H9 (cell line): ENCODE results near the gene LIN54. TPM values are rescaled to one million over a fixed set of nuclear protein-coding genes. Genes with fewer than 3 reads are reported as not detected.

Source experiments
- DNase-seq: peaks from one replicate; pipeline ENCODE4 v3.0.0-alpha.2; 2017
- H2AFZ ChIP-seq: one replicate; pipeline ENCODE4 v1.6.1; 2013; ENCODE audit warnings: mild to moderate bottlenecking, low read length, control low read depth, moderate library complexity
- H2AK5ac ChIP-seq: 2 replicates; pipeline ENCODE4 v1.6.1; 2013; ENCODE audit warnings: low read length, control low read depth, mixed read lengths; ENCODE audit not compliant: insufficient read length
- H2BK120ac ChIP-seq: one replicate; pipeline ENCODE4 v1.6.1; 2013; ENCODE audit warnings: low read depth, mild to moderate bottlenecking, low read length, control low read depth, inconsistent platforms; ENCODE audit not compliant: poor library complexity, severe bottlenecking
- H2BK12ac ChIP-seq: 2 replicates; pipeline ENCODE4 v1.6.1; 2013; ENCODE audit warnings: low read length, control low read depth, mixed read lengths, low read depth; ENCODE audit not compliant: insufficient read length
- H2BK15ac ChIP-seq: 2 replicates; pipeline ENCODE4 v1.6.1; 2013; ENCODE audit warnings: low read depth, low read length, control low read depth
- H2BK20ac ChIP-seq: one replicate; pipeline ENCODE4 v1.6.1; 2013; ENCODE audit warnings: low read depth, mild to moderate bottlenecking, low read length, control low read depth, inconsistent platforms; ENCODE audit not compliant: poor library complexity, severe bottlenecking
- H2BK5ac ChIP-seq: 2 replicates; pipeline ENCODE4 v1.6.1; 2013; ENCODE audit warnings: low read length, control low read depth, mixed read lengths; ENCODE audit not compliant: insufficient read length
- H3K14ac ChIP-seq: 2 replicates; pipeline ENCODE4 v1.6.1; 2013; ENCODE audit warnings: low read length, control low read depth; ENCODE audit not compliant: insufficient read depth
- H3K18ac ChIP-seq: 2 replicates; pipeline ENCODE4 v1.6.1; 2013; ENCODE audit warnings: low read depth, mild to moderate bottlenecking, mixed read lengths, low read length, control low read depth; ENCODE audit not compliant: insufficient read length
- H3K23ac ChIP-seq: 2 replicates; pipeline ENCODE4 v1.6.1; 2013; ENCODE audit warnings: low read length, control low read depth, mixed read lengths, low read depth; ENCODE audit not compliant: insufficient read length
- H3K23me2 ChIP-seq: 2 replicates; pipeline ENCODE4 v1.6.1; 2013; ENCODE audit warnings: low read depth, mild to moderate bottlenecking, mixed read lengths, low read length, control low read depth; ENCODE audit not compliant: insufficient read length, poor library complexity, severe bottlenecking
- H3K27ac ChIP-seq: 2 replicates; pipeline ENCODE4 v1.5.1; 2013; ENCODE audit warnings: low read length, control low read depth, mixed read lengths, low read depth; ENCODE audit not compliant: insufficient read length
- H3K27me3 ChIP-seq: 2 replicates; pipeline ENCODE4 v1.6.1; 2013; ENCODE audit warnings: low read length, control low read depth, inconsistent platforms; ENCODE audit not compliant: insufficient read depth
- H3K4ac ChIP-seq: 2 replicates; pipeline ENCODE4 v1.6.1; 2013; ENCODE audit warnings: low read depth, mild to moderate bottlenecking, control low read depth, inconsistent platforms, low read length, moderate library complexity
- H3K4me1 ChIP-seq: 2 replicates; pipeline ENCODE4 v1.6.1; 2013; ENCODE audit warnings: low read length, control low read depth, inconsistent platforms; ENCODE audit not compliant: insufficient read depth
- H3K4me2 ChIP-seq: 2 replicates; pipeline ENCODE4 v1.6.1; 2013; ENCODE audit warnings: low read length, control low read depth, mixed read lengths; ENCODE audit not compliant: insufficient read length, insufficient read depth
- H3K56ac ChIP-seq: 2 replicates; pipeline ENCODE4 v1.6.1; 2013; ENCODE audit warnings: low read depth, mild to moderate bottlenecking, mixed read lengths, low read length, control low read depth; ENCODE audit not compliant: insufficient read length
- H3K79me1 ChIP-seq: 2 replicates; pipeline ENCODE4 v1.6.1; 2013; ENCODE audit warnings: low read depth, mild to moderate bottlenecking, moderate library complexity, low read length, control low read depth, inconsistent platforms; ENCODE audit not compliant: insufficient read depth, poor library complexity, severe bottlenecking
- H3K79me2 ChIP-seq: 2 replicates; pipeline ENCODE4 v1.6.1; 2013; ENCODE audit warnings: low read length, control low read depth, inconsistent platforms; ENCODE audit not compliant: insufficient read depth
- H3K9ac ChIP-seq: 2 replicates; pipeline ENCODE4 v1.6.1; 2013; ENCODE audit warnings: low read length, control low read depth, mixed read lengths; ENCODE audit not compliant: insufficient read length; ENCODE audit errors: extremely low read depth
- H3K9me3 ChIP-seq: one replicate; pipeline ENCODE4 v1.6.1; 2013; ENCODE audit warnings: low read depth, low read length, inconsistent platforms; ENCODE audit not compliant: control insufficient read depth
- H3T11ph ChIP-seq: one replicate; pipeline ENCODE4 v1.6.1; 2013; ENCODE audit warnings: mild to moderate bottlenecking, low read length, control low read depth, inconsistent platforms
- H4K20me1 ChIP-seq: one replicate; pipeline ENCODE4 v1.6.1; 2013; ENCODE audit not compliant: control insufficient read depth, insufficient read length, insufficient read depth
- H4K5ac ChIP-seq: 2 replicates; pipeline ENCODE4 v1.6.1; 2013; ENCODE audit warnings: low read depth, mild to moderate bottlenecking, mixed read lengths, low read length, control low read depth; ENCODE audit not compliant: insufficient read length
- H4K8ac ChIP-seq: replicated peaks from 2 replicates; pipeline ENCODE4 v1.6.1; 2013; ENCODE audit warnings: low read length, control low read depth, mixed read lengths, low read depth; ENCODE audit not compliant: insufficient read length
- H4K91ac ChIP-seq: 2 replicates; pipeline ENCODE4 v1.6.1; 2013; ENCODE audit warnings: low read depth, mild to moderate bottlenecking, moderate library complexity, mixed read lengths, low read length, control low read depth; ENCODE audit not compliant: insufficient read length
- H3K27ac Mint-ChIP-seq, 3 experiments: 2 replicates in 2 of 3; 3 replicates in 1 of 3; pipeline ENCODE4 v1.8.0; 2020 to 2021; ENCODE audit warnings: mixed read lengths in 3 of 3, mild to moderate bottlenecking in 1 of 3, moderate library complexity in 1 of 3
- H3K27me3 Mint-ChIP-seq: 2 replicates; pipeline ENCODE4 v1.8.0; 2021; ENCODE audit warnings: low read depth, mild to moderate bottlenecking, moderate library complexity, mixed read lengths
- H3K36me3 Mint-ChIP-seq, 3 experiments: 2 replicates in 2 of 3; 3 replicates in 1 of 3; pipeline ENCODE4 v1.8.0; 2020 to 2021; ENCODE audit warnings: low read depth in 3 of 3, mixed read lengths in 3 of 3; ENCODE audit not compliant: insufficient read depth in 1 of 3
- H3K4me1 Mint-ChIP-seq, 2 experiments: 2 replicates each; pipeline ENCODE4 v1.8.0; 2020; ENCODE audit warnings: mixed read lengths in 2 of 2
- H3K4me3 Mint-ChIP-seq, 2 experiments: 2 replicates in 1 of 2; 3 replicates in 1 of 2; pipeline ENCODE4 v1.8.0; 2020 to 2021; ENCODE audit warnings: mild to moderate bottlenecking in 2 of 2, mixed read lengths in 2 of 2, moderate library complexity in 1 of 2
- H3K9me3 Mint-ChIP-seq, 2 experiments: 2 replicates in 1 of 2; 3 replicates in 1 of 2; pipeline ENCODE4 v1.8.0; 2020; ENCODE audit warnings: mild to moderate bottlenecking in 2 of 2, mixed read lengths in 2 of 2, moderate library complexity in 1 of 2
- WGBS: extraction: QIAGEN DNeasy Blood & Tissue Kit; methylation state at CpG from one replicate; pipeline ENCODE4 v1.1.7; 2013; ENCODE audit warnings: missing lambda C conversion rate, low lambda C conversion rate, mixed read lengths; ENCODE audit not compliant: insufficient read length; ENCODE audit errors: extremely low coverage; 5-methylcytosine and 5-hydroxymethylcytosine counted together
- total RNA-seq: library from RNA; stranded (reverse); gene quantifications from 2 replicates; pipeline ENCODE4 v1.2.1, GENCODE V29; 2021
- TF ChIP-seq, protein P1 (sequence below): fragments of 200-600 bp; sonication (generic); conservative IDR thresholded peaks from 3 replicates; pipeline ENCODE4 v1.8.0; 2021; ENCODE audit warnings: antibody characterized with exemption, mild to moderate bottlenecking

LIN54 gene
- total RNA-seq, 1 experiment from 2014 or later: 16.3 TPM

- H3K36me3 Mint-ChIP-seq: no peaks in the 10 kb centered on the region; a peak in 2 of 7 replicates
- Histone ChIP-seq H4K20me1 (no peaks in the 10 kb centered on the region), H3K9ac (peak overlapping the region; percentile 70), H2AFZ (no peak overlapping the region), H3K79me1 (no peaks in the 10 kb centered on the region), H3K56ac (no peak overlapping the region), H3K18ac (no peak overlapping the region), H2BK12ac (no peak overlapping the region), H3K27ac (no peak overlapping the region), H2BK15ac (no peak overlapping the region), H3K23ac (no peak overlapping the region), H3K4ac (no peak overlapping the region), H4K5ac (no peak overlapping the region), H3K27me3 (no peaks in the 10 kb centered on the region), H2AK5ac (no peak overlapping the region), H3K9me3 (no peaks in the 10 kb centered on the region), H3K4me1 (peaks cover 4% of the 10 kb centered on the region; the same call in 1 of the 2 replicates), H3K4me2 (peak overlapping the region; percentile 93), H3K14ac (no peak overlapping the region), H2BK120ac (no peak overlapping the region), H2BK20ac (no peak overlapping the region), H4K8ac (no peak overlapping the region), H2BK5ac (no peak overlapping the region), H3T11ph (no peak overlapping the region), H3K23me2 (peaks cover 9% of the 10 kb centered on the region), H3K79me2 (no peaks in the 10 kb centered on the region), H4K91ac (no peak overlapping the region)
- H3K27me3 Mint-ChIP-seq: peaks cover 13% of the 10 kb centered on the region
- DNase-seq: peak; percentile 97
- H3K27ac Mint-ChIP-seq: peak overlapping the region; percentile 9 to 86 (median 83); a peak in 5 of 7 replicates
- TF ChIP-seq, protein P1, sequence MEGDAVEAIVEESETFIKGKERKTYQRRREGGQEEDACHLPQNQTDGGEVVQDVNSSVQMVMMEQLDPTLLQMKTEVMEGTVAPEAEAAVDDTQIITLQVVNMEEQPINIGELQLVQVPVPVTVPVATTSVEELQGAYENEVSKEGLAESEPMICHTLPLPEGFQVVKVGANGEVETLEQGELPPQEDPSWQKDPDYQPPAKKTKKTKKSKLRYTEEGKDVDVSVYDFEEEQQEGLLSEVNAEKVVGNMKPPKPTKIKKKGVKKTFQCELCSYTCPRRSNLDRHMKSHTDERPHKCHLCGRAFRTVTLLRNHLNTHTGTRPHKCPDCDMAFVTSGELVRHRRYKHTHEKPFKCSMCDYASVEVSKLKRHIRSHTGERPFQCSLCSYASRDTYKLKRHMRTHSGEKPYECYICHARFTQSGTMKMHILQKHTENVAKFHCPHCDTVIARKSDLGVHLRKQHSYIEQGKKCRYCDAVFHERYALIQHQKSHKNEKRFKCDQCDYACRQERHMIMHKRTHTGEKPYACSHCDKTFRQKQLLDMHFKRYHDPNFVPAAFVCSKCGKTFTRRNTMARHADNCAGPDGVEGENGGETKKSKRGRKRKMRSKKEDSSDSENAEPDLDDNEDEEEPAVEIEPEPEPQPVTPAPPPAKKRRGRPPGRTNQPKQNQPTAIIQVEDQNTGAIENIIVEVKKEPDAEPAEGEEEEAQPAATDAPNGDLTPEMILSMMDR: peak; percentile 58
- peak overlapping the region; percentile 66 to 84 for H3K4me3 Mint-ChIP-seq
- peaks cover 32 to 35% of the 10 kb centered on the region in 2 experiments for H3K4me1 Mint-ChIP-seq
- H3K9me3 Mint-ChIP-seq: no peaks in the 10 kb centered on the region
- no CpG with 5 or more reads among the region's 73 CpGs for WGBS
These were observed 2.2 kb upstream of the LIN54 start for GRCh38 chr4:83012687-83013419.
